HG02970 (cell line): ENCODE data around the gene CAVIN4.

Experiments
- ATAC-seq: cut with Tn5 transposase; IDR thresholded peaks from one replicate; pipeline ENCODE4 v1.9.1; 2021; ENCODE audit warnings: mild to moderate bottlenecking, moderate library complexity, moderate number of reproducible peaks; ENCODE audit not compliant: unreplicated experiment, low FRiP score

Gene CAVIN4, protein sequence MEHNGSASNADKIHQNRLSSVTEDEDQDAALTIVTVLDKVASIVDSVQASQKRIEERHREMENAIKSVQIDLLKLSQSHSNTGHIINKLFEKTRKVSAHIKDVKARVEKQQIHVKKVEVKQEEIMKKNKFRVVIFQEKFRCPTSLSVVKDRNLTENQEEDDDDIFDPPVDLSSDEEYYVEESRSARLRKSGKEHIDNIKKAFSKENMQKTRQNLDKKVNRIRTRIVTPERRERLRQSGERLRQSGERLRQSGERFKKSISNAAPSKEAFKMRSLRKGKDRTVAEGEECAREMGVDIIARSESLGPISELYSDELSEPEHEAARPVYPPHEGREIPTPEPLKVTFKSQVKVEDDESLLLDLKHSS

DNA sequence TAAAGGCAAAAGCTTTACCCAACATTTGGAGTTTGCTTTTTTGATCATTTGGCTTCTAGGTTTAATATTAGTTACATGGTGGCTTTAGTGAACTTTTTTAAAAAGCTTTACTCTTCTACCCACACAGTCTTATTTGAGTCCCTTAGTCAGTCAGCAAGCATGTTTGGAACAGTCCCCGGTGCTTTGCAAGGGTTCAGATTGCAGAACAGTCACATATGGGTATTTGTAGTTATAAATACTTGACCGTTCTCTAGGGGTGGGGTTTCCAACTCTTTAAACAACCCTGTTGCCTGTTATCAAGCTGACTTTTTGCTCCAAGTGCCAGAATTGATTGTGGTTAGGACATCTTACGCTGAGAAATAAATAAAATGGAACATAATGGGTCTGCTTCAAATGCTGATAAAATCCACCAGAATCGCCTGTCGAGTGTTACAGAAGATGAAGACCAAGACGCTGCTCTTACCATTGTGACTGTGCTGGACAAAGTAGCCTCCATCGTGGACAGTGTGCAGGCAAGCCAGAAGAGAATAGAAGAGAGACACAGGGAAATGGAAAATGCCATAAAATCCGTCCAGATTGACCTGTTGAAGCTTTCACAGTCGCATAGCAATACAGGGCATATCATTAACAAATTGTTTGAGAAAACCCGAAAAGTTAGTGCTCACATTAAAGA lies at the start of gene CAVIN4:
TSS of gene CAVIN4 (plus strand) at position 304 of the 673 bp plus-strand sequence. CDS start at position 369, 65 bp downstream.
- no peak for ATAC-seq

DNA sequence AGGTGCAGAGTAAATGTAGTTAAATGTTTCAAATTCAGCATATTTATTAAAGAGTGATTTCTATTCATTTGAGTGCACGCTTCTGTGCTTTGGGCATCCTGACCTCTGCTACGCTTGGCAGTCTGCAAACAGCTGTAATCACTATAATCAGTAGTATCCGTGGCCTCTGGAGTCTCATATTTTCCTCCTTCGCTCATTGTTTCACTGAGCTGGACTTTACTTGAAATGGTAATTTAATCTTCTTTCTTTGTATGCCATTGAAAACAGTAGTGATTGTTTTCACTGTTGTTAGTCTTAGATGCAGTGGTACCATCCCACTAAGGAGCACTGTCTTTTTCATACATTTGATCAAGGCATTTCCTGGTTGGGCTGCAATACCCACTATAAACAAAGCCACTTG lies 43.5 kb upstream of the CAVIN4 start:
- ATAC-seq = no peak

DNA sequence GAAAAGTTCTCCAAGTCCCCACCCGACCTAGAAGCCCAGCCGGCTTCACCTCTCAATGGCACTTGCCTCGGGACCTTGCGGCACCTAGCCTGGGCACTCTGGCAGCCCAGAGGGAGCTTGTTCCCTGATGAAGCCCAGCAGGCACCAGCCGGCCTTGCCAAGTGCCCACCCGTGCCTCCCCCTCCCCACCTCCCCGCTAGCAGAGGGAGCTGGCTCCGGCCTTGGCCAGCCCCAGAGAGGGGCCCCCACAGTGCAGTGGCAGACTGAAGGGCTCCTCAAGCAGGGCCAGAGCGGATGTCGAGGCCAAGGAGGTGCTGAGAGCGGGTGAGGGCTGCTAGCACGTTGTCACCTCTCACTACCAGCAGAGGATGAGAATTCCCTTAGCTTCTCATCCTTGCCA lies 37.6 kb upstream of the CAVIN4 start:
- no peak for ATAC-seq

DNA sequence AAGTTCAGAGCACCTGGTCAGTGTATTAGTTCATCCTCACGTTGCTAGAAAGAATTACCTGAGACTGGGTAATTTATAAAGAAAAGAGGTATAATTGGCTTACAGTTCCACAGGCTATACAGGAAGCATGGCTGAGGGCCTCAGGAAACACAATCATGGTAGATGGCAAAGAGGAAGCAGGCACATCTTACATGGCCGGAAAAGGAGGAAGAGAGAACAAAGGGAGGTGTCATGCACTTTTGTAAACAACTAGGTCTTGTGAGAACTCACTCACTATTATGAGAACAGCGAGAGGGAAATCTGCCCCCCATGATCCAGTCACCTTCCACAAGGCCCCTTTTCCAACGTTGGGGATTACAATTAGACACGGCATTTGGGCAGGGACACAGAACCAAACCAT lies 28.8 kb upstream of the CAVIN4 start:
- no peak for ATAC-seq

DNA sequence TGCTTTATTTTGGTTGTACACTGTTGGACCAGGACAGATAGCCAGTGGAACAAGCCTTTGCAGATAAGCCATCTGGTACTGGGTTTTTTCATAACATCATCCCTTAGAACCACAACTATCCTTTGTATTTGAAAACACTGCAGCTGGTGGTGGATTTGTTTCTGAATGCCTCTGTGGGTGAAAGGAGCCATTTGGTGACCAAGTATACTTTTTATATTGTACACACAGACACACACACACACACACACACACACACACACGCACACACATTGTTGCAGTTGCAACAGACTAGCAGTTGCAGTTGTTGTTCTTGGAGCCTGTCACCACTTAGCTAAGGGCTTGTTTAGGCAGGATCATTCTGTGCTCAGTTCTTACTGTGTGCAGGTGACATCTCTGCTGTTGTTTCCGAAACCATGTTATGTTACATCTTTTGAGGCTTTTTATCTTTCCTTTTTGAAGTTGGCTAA lies 22.9 kb upstream of the CAVIN4 start:
- ATAC-seq = no peak

DNA sequence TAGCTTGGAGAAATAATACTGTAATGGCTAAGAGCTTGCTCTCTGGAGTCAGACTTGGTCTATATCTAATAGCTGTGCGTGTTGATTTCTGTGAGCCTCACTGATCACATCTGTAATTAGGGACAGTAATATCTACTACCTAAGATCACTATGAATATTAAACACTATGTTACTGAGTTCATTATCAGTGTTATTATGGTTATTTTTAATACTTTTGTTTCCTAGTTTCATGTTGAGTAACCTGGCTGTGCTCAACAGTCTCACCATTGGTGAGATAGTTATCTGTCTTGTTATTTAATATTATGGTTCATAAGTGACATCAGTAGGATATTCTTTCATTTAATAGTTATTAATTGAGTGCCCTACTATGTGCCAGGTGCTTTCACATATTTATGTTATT lies 22.4 kb upstream of the CAVIN4 start:
- ATAC-seq = no peak

DNA sequence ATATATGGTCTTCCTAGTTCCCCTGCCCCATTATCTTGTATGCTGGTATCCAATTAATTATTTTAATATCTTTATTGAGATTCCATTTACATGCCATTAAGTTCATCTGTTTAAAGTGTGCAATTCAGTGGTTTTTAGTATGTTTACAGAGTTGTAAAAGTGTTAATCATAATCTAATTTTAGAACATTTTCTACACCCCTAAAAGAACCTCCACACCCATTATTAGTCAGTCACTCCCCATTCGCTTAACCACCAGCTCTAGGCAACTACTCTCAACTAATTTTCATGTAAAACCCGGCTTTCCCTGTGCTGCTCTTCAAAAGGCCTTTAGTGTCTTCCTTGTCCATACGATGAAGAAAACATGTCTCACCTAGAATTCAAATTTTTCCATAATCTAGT lies 20.8 kb upstream of the CAVIN4 start:
- ATAC-seq = no peak

DNA sequence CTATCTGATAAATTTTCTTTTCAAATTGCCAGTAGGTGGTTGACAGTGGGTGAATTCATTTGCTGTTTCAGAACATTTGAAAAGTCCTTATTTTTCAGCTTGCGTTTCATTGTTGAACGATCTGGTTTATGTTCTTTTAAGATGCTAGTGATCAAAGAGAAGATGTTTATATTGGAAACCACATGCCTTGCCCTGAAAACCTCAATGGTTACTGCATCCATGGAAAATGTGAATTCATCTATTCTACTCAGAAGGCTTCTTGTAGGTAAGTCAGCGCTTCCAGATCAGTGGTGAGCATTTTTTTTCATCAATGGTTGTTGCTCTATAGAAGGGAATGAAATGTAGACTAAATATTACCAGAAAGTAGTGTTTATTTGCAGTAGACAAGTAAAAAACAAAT lies 16.6 kb upstream of the CAVIN4 start:
- ATAC-seq = no peak

DNA sequence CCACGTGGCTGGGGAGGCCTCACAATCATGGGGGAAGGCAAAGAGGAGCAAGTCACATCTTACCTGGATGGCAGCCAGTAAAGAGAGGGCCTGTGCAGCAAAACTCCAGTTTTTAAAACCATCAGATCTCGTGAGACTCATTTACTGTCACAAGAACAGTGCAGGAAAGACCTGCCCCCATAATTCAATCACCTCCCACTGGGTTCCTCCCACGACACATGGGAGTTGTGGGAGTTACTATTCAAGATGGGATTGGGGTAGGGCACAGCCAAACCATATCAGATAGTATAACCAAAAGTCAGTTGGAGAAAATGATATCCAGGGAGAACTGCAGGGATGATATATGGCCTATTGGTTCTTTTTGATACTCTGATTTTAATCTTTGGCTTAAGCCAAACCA lies 10.0 kb upstream of the CAVIN4 start:
- no peak for ATAC-seq

DNA sequence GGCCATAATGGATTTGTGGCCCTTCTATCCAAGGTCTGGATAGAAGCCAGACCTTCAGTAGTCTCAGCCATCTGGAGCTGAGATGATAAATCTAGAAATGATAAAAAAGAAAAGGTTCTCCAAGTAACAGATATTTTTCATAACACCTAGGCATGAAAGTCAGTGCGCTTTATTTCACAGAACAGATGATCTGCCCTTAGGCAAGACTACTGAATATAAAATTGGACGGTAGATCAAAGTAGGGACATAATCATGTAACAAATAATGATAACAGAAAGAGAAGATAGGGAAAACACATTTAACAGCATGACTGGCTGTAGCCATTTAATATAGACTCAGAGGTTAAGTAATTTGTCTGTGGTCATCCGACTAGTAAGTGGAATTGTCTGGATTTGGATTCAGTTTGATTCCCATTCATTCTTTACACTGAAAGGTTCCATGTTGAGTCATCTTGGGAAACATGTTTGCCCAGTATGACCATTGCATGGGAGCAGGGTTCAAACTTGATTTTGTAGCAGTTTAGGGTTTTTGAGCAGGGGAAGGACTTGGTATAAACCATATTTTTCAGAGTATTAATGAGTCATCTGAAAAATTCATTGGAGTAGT lies 4.1 kb upstream of the CAVIN4 start:
- no peak for ATAC-seq

DNA sequence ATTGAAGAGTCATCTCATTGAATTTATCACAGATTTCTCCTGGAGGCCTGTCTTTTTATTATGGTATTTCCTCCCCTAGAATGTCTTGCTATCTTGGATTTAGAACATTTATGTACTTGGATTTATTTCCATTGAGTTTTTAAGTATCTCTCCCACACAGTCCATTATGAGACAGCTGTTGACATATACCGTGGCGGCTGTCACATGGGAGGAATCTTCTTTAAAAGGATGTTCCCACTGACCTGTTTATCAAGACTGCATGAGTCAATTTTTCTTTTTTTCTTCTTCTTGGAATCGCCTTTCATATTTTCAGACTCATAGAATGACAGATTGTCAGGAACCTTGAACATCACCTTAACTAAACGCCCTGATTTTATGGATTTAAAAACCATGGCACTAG lies 2.9 kb upstream of the CAVIN4 start:
- ATAC-seq = no peak

DNA sequence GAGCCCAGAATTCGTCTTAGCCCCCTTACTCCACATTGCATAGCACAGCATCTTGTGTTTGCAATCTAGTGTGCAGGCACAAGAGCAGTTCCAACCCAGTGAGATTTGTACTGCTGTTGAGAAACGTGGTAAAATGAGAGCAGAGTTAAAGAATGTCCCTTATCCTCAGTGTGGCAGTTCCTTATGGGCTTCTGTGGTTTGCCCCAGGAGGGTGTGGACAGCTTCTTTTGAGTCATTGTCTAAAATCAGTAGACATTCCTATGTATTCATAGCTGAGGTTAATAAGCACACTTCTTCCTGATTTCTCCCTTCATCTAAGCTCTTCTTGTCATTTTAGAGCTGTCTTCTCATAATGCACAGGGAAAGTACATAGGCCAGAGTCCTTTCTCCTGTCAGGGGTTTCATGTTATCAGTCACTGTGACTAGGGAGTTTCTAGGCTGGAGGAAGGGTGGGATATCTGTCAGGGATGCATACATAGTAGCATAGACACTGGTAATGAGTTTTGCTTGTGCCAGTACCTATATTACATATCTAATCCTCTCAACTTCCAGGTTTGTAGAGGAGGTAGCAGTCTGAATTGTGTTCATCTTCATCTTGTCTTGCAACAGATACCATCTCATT lies 2.0 kb upstream of the CAVIN4 start:
- ATAC-seq = no peak

DNA sequence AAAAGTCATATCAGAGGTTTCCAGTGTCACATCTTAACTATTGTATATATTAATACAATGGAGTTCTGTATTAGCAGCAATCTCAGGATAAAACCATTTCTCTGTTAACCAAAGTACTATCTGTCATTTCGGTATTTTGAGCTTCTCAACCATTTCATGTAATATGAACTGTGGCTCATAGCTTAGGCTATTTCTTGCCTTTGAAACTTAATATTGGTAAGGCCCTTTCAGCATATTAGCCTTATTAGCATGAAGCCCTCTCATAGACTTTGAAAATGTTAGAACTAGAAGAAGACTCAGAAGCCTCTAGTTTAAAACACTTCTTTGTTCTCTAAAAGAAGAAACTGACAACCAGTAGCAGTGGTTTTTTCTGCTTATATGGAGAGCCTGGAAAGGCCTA lies 731 bp downstream of the CAVIN4 start:
- no peak for ATAC-seq

DNA sequence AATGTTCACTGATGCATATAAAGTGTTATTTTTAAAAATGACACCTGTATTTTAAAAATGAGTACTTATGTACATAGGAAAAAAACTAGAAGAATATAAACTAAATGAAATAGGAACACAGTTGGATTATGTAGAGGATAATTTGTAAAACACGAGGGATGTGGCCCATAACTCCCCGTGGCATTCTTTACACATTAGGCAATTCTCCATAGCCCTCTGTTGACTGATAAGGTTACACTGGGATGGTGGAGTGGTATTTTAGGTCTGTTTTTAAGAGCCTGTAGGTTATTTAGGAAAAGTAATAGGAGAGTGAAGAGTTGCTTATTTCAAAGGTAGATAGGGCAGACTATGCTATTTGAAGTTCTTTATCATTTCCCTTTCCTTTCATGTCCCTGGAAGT lies 1.8 kb downstream of the CAVIN4 start:
- ATAC-seq = no peak

DNA sequence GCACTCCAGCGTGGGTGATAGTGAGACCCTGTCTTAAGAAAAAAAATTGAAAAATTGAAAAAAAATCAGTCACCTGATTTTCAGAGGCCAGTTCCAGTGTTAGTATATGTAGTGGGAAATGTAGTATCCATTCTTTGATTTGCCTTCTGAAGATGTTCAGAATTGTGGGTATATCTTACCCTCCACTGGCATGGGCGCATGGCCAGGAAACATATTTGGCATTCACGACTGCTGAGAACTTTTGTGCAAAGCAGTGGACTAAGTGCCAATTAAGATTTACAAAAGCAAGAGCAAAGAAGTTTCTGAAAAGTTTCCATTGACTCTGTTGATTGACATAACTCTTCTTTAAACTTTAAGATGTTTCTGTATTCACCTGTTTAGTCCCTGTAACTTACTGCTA lies 2.4 kb downstream of the CAVIN4 start:
- no peak for ATAC-seq

DNA sequence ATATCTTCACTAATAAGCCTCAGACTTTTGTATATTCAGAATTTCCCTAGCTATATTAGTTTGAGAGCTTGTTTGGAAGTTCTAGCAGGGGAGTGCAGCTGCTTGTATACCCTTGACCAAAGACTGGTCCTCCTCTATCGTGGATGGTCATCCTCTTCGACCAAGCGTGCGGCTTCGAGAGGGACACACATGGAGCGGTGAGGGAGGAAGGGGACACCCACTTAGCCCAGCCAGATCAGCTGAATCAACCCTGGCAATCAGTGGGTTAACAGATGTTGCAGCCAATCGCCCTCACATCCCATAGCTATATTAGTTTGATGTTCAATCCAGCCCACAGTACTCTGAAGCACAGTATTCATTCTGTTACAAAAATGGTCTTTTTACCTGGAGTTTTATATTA lies 3.2 kb downstream of the CAVIN4 start:
- ATAC-seq = no peak

DNA sequence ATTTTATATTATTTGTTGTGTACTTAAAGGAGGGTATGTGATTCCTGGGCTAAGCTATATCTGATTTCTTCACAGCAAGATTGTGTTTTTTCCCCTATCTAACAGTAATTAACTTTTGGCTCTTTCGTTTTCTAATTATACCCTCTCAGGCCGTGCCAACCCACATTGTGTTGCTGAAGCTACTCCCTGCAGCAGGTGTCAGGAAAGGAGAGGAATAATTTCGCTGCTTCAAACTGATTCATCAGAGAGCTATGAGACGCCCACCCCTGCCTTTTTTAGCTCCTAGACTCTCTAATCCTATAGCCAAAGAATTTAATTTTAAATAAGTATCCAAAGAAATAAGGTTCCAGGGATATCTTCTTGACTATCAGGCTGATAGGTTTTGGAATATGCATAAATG lies 3.8 kb downstream of the CAVIN4 start:
- ATAC-seq = no peak

DNA sequence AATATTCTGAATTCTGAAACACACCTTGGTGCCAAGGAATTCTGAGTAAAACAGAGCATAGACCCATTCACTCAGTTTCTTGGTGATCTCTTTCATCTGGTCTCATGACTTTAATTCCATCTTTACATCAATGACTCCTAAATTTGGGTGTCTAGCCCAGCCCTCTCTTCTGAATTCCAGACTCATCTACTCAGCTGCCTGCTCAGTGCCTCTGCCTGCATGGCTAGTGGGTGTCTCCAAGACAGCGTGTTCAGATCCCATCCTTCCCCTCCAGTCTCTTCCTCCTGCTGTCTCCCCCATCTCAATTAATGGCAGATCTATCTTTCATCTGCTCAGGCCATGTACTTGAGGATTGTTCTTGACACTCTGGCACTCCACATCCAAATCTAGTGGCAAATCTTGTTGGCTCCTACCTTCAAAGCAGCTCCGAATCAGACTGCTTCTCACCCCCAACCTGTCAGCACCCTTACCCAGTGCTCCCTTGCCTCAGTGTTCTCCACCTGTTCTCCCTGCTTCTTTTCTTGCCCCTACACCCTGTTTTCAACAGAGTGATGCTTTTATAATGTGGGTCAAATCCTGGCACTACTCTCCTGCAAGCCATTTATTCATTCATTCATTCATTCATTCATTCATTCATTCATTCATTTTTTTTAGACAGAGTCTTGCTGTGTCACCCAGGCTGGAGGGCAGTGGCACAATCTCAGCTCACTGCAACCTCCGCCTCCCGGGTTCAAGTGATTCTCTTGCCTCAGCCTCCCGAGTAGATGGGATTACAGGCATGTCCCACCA lies 5.3 kb downstream of the CAVIN4 start:
- no peak for ATAC-seq

DNA sequence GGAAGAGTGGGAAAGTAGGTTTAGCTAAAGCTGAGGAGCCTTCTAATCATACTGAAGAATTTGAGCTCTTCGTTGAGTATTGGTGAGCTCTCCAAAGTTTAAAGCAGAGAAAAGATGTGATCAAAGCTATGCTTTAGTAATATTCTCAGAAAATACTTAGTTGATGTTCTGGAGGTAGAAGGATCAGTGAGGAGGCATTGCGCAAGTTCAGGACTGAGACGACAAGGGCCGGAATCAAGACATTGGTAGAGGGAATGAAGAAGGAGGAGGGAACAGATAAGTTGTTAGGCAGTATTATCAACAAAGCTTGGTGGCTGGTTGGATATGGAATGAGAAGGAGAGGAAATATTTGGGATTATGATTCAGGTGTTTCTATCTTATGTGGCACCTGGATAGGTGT lies 7.1 kb downstream of the CAVIN4 start:
- ATAC-seq = no peak

DNA sequence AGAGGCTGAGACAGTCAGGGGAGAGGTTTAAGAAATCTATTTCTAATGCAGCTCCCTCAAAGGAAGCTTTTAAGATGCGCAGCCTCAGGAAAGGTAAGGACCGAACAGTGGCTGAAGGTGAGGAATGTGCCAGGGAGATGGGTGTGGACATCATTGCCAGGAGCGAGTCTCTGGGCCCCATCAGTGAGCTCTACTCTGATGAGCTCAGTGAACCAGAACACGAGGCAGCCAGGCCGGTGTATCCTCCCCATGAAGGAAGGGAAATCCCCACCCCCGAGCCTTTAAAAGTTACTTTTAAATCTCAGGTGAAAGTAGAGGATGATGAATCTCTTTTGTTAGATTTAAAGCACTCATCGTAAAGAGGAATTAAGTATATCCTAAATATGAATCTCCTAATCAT lies 8.2 kb downstream of the CAVIN4 start:
- no peak for ATAC-seq
